Endothelial cell of umbilical vein (primary cell): ENCODE results near the gene SP3.

Experiments used
- POLR2A ChIP-seq: IDR thresholded peaks from 2 replicates; pipeline ENCODE4 v1.6.1; 2012; ENCODE audit warnings: low read depth, mild to moderate bottlenecking, control low read depth, low read length
- POLR2AphosphoS5 ChIP-seq: IDR thresholded peaks from 2 replicates; pipeline ENCODE4 v1.6.1; 2012; ENCODE audit warnings: low read depth, mild to moderate bottlenecking, control low read depth, low read length, moderate library complexity; ENCODE audit not compliant: insufficient read depth
- TF ChIP-seq, protein P1 (sequence below), 2 donors: IDR thresholded peaks; 1 replicate in 1 of 2; 2 replicates in 1 of 2; pipeline ENCODE4 v1.5.1; 2011; ENCODE audit warnings: low read length in 2 of 2, mild to moderate bottlenecking in 2 of 2, moderate library complexity in 2 of 2, control low read depth in 1 of 2, inconsistent platforms in 1 of 2, low read depth in 1 of 2; ENCODE audit not compliant: insufficient read depth in 1 of 2; ENCODE audit errors: extremely low read depth in 1 of 2

GRCh38 chr2:173955867-173956266, 9.3 kb downstream of the SP3 start:
- TF ChIP-seq POLR2AphosphoS5 (no peak), POLR2A (no peak)
- TF ChIP-seq, protein P1, sequence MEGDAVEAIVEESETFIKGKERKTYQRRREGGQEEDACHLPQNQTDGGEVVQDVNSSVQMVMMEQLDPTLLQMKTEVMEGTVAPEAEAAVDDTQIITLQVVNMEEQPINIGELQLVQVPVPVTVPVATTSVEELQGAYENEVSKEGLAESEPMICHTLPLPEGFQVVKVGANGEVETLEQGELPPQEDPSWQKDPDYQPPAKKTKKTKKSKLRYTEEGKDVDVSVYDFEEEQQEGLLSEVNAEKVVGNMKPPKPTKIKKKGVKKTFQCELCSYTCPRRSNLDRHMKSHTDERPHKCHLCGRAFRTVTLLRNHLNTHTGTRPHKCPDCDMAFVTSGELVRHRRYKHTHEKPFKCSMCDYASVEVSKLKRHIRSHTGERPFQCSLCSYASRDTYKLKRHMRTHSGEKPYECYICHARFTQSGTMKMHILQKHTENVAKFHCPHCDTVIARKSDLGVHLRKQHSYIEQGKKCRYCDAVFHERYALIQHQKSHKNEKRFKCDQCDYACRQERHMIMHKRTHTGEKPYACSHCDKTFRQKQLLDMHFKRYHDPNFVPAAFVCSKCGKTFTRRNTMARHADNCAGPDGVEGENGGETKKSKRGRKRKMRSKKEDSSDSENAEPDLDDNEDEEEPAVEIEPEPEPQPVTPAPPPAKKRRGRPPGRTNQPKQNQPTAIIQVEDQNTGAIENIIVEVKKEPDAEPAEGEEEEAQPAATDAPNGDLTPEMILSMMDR (IDR thresholded peaks at IDR 0.05; ENCODE audit: extremely low read depth in 1 of 2, insufficient read depth in 1 of 2, low read depth in 1 of 2, low read length in 2 of 2) = no peak
